K562 (cell line): ENCODE results near the gene ASIC1. TPM values are rescaled to one million over a fixed set of nuclear protein-coding genes. Genes with fewer than 3 reads are reported as not detected.
A peak's percentile ranks its signal among the peaks of the same experiment; 100 is the strongest.

Source experiments
- ARHGAP35 ChIP-seq: fragments of 450-650 bp; IDR thresholded peaks from 2 replicates; pipeline ENCODE4 v1.6.1; 2018; ENCODE audit not compliant: partially characterized antibody
- ARID2 ChIP-seq: fragments of 450-650 bp; IDR thresholded peaks from 2 replicates; pipeline ENCODE4 v1.6.1; 2017; ENCODE audit warnings: antibody characterized with exemption, mild to moderate bottlenecking
- BACH1 ChIP-seq: fragments of 200-800 bp; sonication (Bioruptor generic); IDR thresholded peaks from 2 replicates; pipeline ENCODE4 v1.6.1; 2016; ENCODE audit warnings: missing genetic modification characterization, missing compliant biosample characterization
- BDP1 ChIP-seq: IDR thresholded peaks from 3 replicates; pipeline ENCODE4 v1.6.1; 2011; ENCODE audit not compliant: insufficient read length, insufficient read depth
- BRD4 ChIP-seq: fragments of 200-600 bp; sonication (generic); IDR thresholded peaks from 2 replicates; pipeline ENCODE4 v1.6.1; 2017; ENCODE audit warnings: inconsistent platforms
- CBFA2T2 ChIP-seq: fragments of 450-650 bp; conservative IDR thresholded peaks from 2 replicates; pipeline ENCODE4 v1.6.1; 2017; ENCODE audit warnings: mild to moderate bottlenecking
- HDAC6 ChIP-seq: IDR thresholded peaks from 2 replicates; pipeline ENCODE4 v1.6.1; 2012; ENCODE audit warnings: low read depth, mild to moderate bottlenecking, control low read depth, inconsistent platforms, low read length, moderate library complexity
- HLTF ChIP-seq: fragments of 450-650 bp; IDR thresholded peaks from 2 replicates; pipeline ENCODE4 v1.6.1; 2016
- HNRNPLL ChIP-seq: fragments of 200-400 bp; formaldehyde crosslinking; IDR thresholded peaks from 2 replicates; pipeline ENCODE4 v1.6.1; 2017; ENCODE audit warnings: low read length, low read depth, mild to moderate bottlenecking; ENCODE audit not compliant: poor library complexity, severe bottlenecking
- HSF4 ChIP-seq: fragments of 250-450 bp; sonication (Bioruptor Pico); IDR thresholded peaks from 2 replicates; pipeline ENCODE4 v2.1.2; 2022; ENCODE audit warnings: mild to moderate bottlenecking, moderate library complexity, borderline replicate concordance
- ID3 ChIP-seq, 2 experiments: fragments of 250-450 bp in 1 of 2; fragments of 450-650 bp in 1 of 2; sonication (Bioruptor Pico) in 1 of 2; IDR thresholded peaks; 2 replicates each; pipeline versions ENCODE4 v1.6.1 to v1.8.0; 2016 to 2021; ENCODE audit warnings: mild to moderate bottlenecking in 2 of 2, moderate library complexity in 2 of 2, missing compliant biosample characterization in 1 of 2, missing genetic modification characterization in 1 of 2
- JUN ChIP-seq, 2 experiments: sonication (generic) in 1 of 2; formaldehyde crosslinking in 1 of 2; IDR thresholded peaks; 2 replicates each; pipeline versions ENCODE4 v1.6.1 to v1.8.0; 2012 to 2022; ENCODE audit warnings: borderline replicate concordance in 2 of 2, mild to moderate bottlenecking in 2 of 2, improper control_type of control experiment in 1 of 2, low read depth in 1 of 2, low read length in 1 of 2, missing genetic modification reagents in 1 of 2
- MED1 ChIP-seq: sonication (generic); formaldehyde crosslinking; IDR thresholded peaks from 2 replicates; pipeline ENCODE4 v1.8.1; 2023; ENCODE audit warnings: missing genetic modification reagents, borderline replicate concordance
- MEF2A ChIP-seq: IDR thresholded peaks from 2 replicates; pipeline ENCODE4 v1.6.1; 2011; ENCODE audit warnings: low read depth, mild to moderate bottlenecking, low read length, moderate library complexity; ENCODE audit not compliant: control insufficient read depth
- MLLT1 ChIP-seq, 2 experiments: fragments of 450-650 bp; IDR thresholded peaks; 2 replicates each; pipeline ENCODE4 v1.6.1; 2016
- MTA2 ChIP-seq: fragments of 450-650 bp; IDR thresholded peaks from 2 replicates; pipeline ENCODE4 v1.6.1; 2016; ENCODE audit warnings: low read depth
- MTA3 ChIP-seq: fragments of 450-650 bp; formaldehyde crosslinking; IDR thresholded peaks from 2 replicates; pipeline ENCODE4 v1.6.1; 2017; ENCODE audit warnings: mild to moderate bottlenecking, borderline replicate concordance
- NCOA2 ChIP-seq, 2 experiments: fragments of 450-650 bp; IDR thresholded peaks; 2 replicates each; pipeline ENCODE4 v1.6.1; 2018; ENCODE audit warnings: mild to moderate bottlenecking in 2 of 2, moderate library complexity in 1 of 2; ENCODE audit not compliant: partially characterized antibody in 2 of 2
- NR3C1 ChIP-seq: sonication (generic); formaldehyde crosslinking; IDR thresholded peaks from 2 replicates; pipeline ENCODE4 v1.8.1; 2022; ENCODE audit warnings: missing genetic modification reagents
- POLR2B ChIP-seq: fragments of 450-650 bp; IDR thresholded peaks from 2 replicates; pipeline ENCODE4 v1.6.1; 2018; ENCODE audit warnings: low read depth; ENCODE audit not compliant: partially characterized antibody
- PRPF4 ChIP-seq: fragments of 200-400 bp; formaldehyde crosslinking; IDR thresholded peaks from one replicate; pipeline ENCODE4 v1.6.1; 2017; ENCODE audit warnings: low read length, low read depth, mild to moderate bottlenecking; ENCODE audit not compliant: insufficient read depth, poor library complexity, severe bottlenecking
- RAD51 ChIP-seq: fragments of 450-650 bp; IDR thresholded peaks from 2 replicates; pipeline ENCODE4 v1.7.1; 2016; ENCODE audit warnings: low read depth, mild to moderate bottlenecking, borderline replicate concordance
- SMARCA4 ChIP-seq: fragments of 450-650 bp; IDR thresholded peaks from 2 replicates; pipeline ENCODE4 v1.6.1; 2016
- SREBF1 ChIP-seq: fragments of 150-350 bp; IDR thresholded peaks from 2 replicates; pipeline ENCODE4 v1.6.1; 2014; ENCODE audit warnings: antibody characterized with exemption, low read depth, low read length, borderline replicate concordance
- ZNF121 ChIP-seq: sonication (generic); formaldehyde crosslinking; conservative IDR thresholded peaks from 2 replicates; pipeline ENCODE4 v1.8.0; 2022; ENCODE audit warnings: missing genetic modification reagents
- ZNF165 ChIP-seq: fragments of 250-450 bp; sonication (Bioruptor Pico); IDR thresholded peaks from 2 replicates; pipeline ENCODE4 v1.4.0; 2020; ENCODE audit warnings: borderline replicate concordance
- ZNF23 ChIP-seq: fragments of 250-450 bp; sonication (Bioruptor Pico); IDR thresholded peaks from 2 replicates; pipeline ENCODE4 v1.4.0; 2020; ENCODE audit warnings: mild to moderate bottlenecking
- ZNF79 ChIP-seq: fragments of 250-450 bp; sonication (Bioruptor Pico); IDR thresholded peaks from 2 replicates; pipeline ENCODE4 v1.4.0; 2020; ENCODE audit warnings: low read depth, mild to moderate bottlenecking, moderate library complexity
- ZNF830 ChIP-seq: fragments of 250-450 bp; sonication (Bioruptor Pico); IDR thresholded peaks from 2 replicates; pipeline ENCODE4 v1.5.0; 2021; ENCODE audit warnings: mild to moderate bottlenecking
- polyA plus RNA-seq, 8 experiments: library from polyadenylated mRNA; depleted of rRNA in 4 of 8; stranded (reverse) in 5 of 8; unstranded in 3 of 8; fragments of >200 nt; fragmentation: Nextera tagmentation in 2 of 8; fragmentation: Illumina TruSeq in 1 of 8; extraction: Ambion mirVana in 2 of 8; extraction: Trizol in 1 of 8; gene quantifications; 2 replicates each; pipeline versions ENCODE4 v1.2.1 to v1.2.3, GENCODE V29; 2011 to 2014; ENCODE audit warnings: inconsistent platforms in 1 of 8, missing spikeins in 1 of 8
- total RNA-seq, 7 experiments: library from RNA; depleted of rRNA in 6 of 7; stranded (reverse); fragments of >200 nt in 6 of 7; fragmentation: Illumina TruSeq in 2 of 7; extraction: Trizol in 2 of 7; gene quantifications; 2 replicates each; pipeline versions ENCODE4 v1.2.1 to v1.2.3, GENCODE V29; 2011 to 2021; ENCODE audit warnings: low replicate concordance in 1 of 7

ASIC1 gene
- total and polyA plus RNA-seq, 9 of the 15 experiments (the other 6 are each of a cell fraction or from before 2014, with no cell fraction given), result 0.01 to 1.7 (median 0.45) TPM

DNA sequence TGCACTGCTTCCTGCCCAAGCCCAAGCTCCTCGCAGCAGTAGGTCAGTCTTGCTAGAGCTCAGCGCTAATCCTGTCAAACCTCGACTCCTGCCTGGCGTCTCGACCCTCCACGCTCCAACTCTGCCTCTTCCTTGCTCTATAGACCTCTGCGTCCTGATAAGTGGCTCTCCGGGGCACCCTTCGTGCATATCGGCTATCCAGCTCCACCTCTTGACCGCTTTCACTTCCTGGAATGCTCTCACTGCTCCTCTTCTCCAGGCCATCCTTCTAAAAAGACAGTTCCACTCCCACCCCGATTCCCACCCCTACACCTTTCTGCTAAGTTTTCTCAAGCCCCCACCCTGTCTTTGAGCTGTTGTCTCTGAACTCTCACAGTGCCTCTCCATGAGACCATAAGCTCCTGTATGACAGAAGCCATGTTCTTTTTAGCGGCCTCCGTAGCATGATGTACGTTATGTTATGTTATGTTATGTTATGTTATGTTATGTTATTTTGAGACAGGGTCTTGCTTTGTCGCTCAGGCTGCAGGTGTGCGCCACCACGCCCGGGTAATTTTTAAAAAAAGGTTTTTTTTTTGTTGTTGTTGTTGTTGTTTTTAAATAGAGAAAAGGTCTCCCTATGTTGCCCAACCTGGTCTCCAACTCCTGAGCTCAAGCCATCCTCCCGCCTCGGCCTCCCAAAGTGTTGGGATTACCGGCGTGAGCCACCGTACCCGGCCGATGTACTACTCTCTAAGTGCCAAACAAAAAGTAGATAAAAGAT is 55.2 kb downstream of the ASIC1 start (continued):
- no peak for TF ChIP-seq MTA2
- no peak for TF ChIP-seq ARID2
- no peak for TF ChIP-seq RAD51
- no peak for TF ChIP-seq BDP1
- TF ChIP-seq MTA3, result no peak
- no peak for TF ChIP-seq BRD4
- peak; percentile 53; a peak in 2 of 4 replicates for TF ChIP-seq MLLT1 (IDR thresholded peaks at IDR 0.05)
- TF ChIP-seq MEF2A, result no peak
- TF ChIP-seq ARHGAP35, result no peak
- TF ChIP-seq ZNF121, result no peak
- no peak for TF ChIP-seq ZNF830 (CRISPR knock-in tag)
- TF ChIP-seq SMARCA4, result 0 out of 2 replicates have a peak, but pooled peaks have one; percentile 30
- TF ChIP-seq JUN (IDR thresholded peaks at IDR 0.05; ENCODE audit: borderline replicate concordance, low read depth, low read length), result no peak
- TF ChIP-seq JUN (CRISPR knock-in tag; IDR thresholded peaks at IDR 0.05; ENCODE audit: borderline replicate concordance), result no peak
- TF ChIP-seq PRPF4, result no peak
- TF ChIP-seq POLR2B, result no peak
- TF ChIP-seq HDAC6, result no peak
- TF ChIP-seq CBFA2T2, result no peak
- no peak for TF ChIP-seq MED1
- no peak for TF ChIP-seq ZNF23 (CRISPR knock-in tag)
- no peak for TF ChIP-seq ZNF79 (CRISPR knock-in tag)
- TF ChIP-seq HNRNPLL, result no peak
- TF ChIP-seq BACH1 (tag), result no peak
- no peak for TF ChIP-seq ZNF165 (CRISPR knock-in tag)
- no peak for TF ChIP-seq ID3 (CRISPR knock-in tag; IDR thresholded peaks at IDR 0.05)
- no peak for TF ChIP-seq ID3 (tag; IDR thresholded peaks at IDR 0.05)
- no peak for TF ChIP-seq NCOA2 (IDR thresholded peaks at IDR 0.05; ENCODE audit: partially characterized antibody in 2 of 2)
- no peak for TF ChIP-seq SREBF1
- TF ChIP-seq HSF4 (CRISPR knock-in tag), result no peak
- 0 out of 2 replicates have a peak, but pooled peaks have one; percentile 8 for TF ChIP-seq HLTF
- TF ChIP-seq NR3C1 (CRISPR knock-in tag), result no peak
